GM21390 (cell line): ENCODE data around the gene MTARC1.

Source experiments
- ATAC-seq: cut with Tn5 transposase; IDR thresholded peaks from one replicate; pipeline ENCODE4 v1.9.1; 2021; ENCODE audit not compliant: unreplicated experiment

The MTARC1 gene

GRCh38 chr1:220786337-220787068, at the start of gene MTARC1:
MTARC1 (plus strand) TSS chr1:220786913; CDS start chr1:220786945, 32 bp downstream.
- ATAC-seq: peak; percentile 81

- ATAC-seq: no peak
Observed at GRCh38 chr1:220741349-220741748, 45.4 kb upstream of the MTARC1 start.

GRCh38 chr1:220741825-220742224, 44.9 kb upstream of the MTARC1 start:
- ATAC-seq: no peak

- ATAC-seq: no peak
Observed at GRCh38 chr1:220742520-220742919, 44.2 kb upstream of the MTARC1 start.

- no peak for ATAC-seq
Observed at GRCh38 chr1:220746851-220747250, 39.9 kb upstream of the MTARC1 start.

GRCh38 chr1:220747437-220748088, 39.1 kb upstream of the MTARC1 start:
- no peak for ATAC-seq

- peak; percentile 93 for ATAC-seq
Observed at GRCh38 chr1:220748089-220748934, 38.4 kb upstream of the MTARC1 start, which contains the start of gene MTARC2. MTARC2 (plus strand) TSS chr1:220748322; CDS start chr1:220748532, 210 bp downstream.

GRCh38 chr1:220748936-220749335, 37.8 kb upstream of the MTARC1 start:
- ATAC-seq: no peak

GRCh38 chr1:220750131-220750515, 36.6 kb upstream of the MTARC1 start:
- no peak for ATAC-seq

- ATAC-seq: no peak
Observed at GRCh38 chr1:220751111-220751510, 35.6 kb upstream of the MTARC1 start.

- no peak for ATAC-seq
Observed at GRCh38 chr1:220754212-220754917, 32.3 kb upstream of the MTARC1 start.

- ATAC-seq: no peak
Observed at GRCh38 chr1:220754918-220755295, 31.8 kb upstream of the MTARC1 start.

GRCh38 chr1:220755309-220755708, 31.4 kb upstream of the MTARC1 start:
- no peak for ATAC-seq

- ATAC-seq: no peak
Observed at GRCh38 chr1:220757441-220757840, 29.3 kb upstream of the MTARC1 start.

GRCh38 chr1:220759147-220759546, 27.6 kb upstream of the MTARC1 start:
- no peak for ATAC-seq

GRCh38 chr1:220761688-220762427, 24.9 kb upstream of the MTARC1 start:
- no peak for ATAC-seq

- no peak for ATAC-seq
Observed at GRCh38 chr1:220764757-220765156, 22.0 kb upstream of the MTARC1 start.

- ATAC-seq: peak; percentile 32
Observed at GRCh38 chr1:220767312-220768125, 19.2 kb upstream of the MTARC1 start.

GRCh38 chr1:220768126-220768601, 18.5 kb upstream of the MTARC1 start:
- peak; percentile 11 for ATAC-seq
